ENCODE data around the gene ATP6V1B1. TPM values are rescaled to one million over a fixed set of nuclear protein-coding genes. Genes with fewer than 3 reads are reported as not detected.

The ATP6V1B1 gene
- total RNA-seq, 2 donors from 2014 or later = not detected

DNA sequence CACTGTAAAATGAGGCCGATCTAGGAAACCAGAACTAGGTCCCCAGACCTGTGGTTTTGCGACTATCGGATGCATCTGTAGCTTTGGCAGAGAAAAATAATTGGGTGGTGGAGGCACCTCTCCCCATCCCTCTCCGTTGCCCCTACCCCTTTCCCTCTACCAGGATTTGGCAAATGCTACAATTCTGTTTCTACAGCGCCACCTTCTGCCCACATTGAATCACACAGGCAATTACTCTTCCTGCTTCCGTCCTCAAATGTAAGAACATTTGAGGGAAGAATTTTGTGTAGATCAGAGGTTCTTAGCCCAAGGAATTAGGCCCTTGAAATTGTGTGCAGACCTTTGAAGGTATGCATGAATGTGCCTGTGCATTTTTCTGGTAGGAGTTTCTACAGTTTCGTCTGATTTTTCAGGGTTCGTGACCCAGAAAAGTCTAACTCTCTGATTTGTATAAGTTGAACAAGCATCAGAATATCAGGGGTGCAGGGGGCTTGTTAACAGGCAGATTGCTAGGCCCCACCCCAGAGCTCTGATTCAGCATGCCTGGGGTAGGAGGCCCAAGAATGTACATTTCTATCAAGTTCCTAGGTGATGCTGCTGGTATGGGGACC is 11.2 kb downstream of the ATP6V1B1 start:
- intact Hi-C loops (cut with DNase I) = loop anchor here (2.0 kb wide), 1 partner anchor 76 kb away; no protein-coding TSS in a partner anchor
- Histone ChIP-seq H3K4me1 (no peaks in the 10 kb centered on the region), H3K9me3 (no peaks in the 10 kb centered on the region), H3K36me3 (no peaks in the 10 kb centered on the region), H3K4me3 (no peak overlapping the region), H3K27me3 (no peaks in the 10 kb centered on the region), H3K27ac (no peak overlapping the region), H3K9ac (ENCODE audit: low read depth in 2 of 2, low read length in 2 of 2) (no peak overlapping the region)
- DNase-seq = peak; percentile 54
- TF ChIP-seq, protein P1, sequence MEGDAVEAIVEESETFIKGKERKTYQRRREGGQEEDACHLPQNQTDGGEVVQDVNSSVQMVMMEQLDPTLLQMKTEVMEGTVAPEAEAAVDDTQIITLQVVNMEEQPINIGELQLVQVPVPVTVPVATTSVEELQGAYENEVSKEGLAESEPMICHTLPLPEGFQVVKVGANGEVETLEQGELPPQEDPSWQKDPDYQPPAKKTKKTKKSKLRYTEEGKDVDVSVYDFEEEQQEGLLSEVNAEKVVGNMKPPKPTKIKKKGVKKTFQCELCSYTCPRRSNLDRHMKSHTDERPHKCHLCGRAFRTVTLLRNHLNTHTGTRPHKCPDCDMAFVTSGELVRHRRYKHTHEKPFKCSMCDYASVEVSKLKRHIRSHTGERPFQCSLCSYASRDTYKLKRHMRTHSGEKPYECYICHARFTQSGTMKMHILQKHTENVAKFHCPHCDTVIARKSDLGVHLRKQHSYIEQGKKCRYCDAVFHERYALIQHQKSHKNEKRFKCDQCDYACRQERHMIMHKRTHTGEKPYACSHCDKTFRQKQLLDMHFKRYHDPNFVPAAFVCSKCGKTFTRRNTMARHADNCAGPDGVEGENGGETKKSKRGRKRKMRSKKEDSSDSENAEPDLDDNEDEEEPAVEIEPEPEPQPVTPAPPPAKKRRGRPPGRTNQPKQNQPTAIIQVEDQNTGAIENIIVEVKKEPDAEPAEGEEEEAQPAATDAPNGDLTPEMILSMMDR (IDR thresholded peaks at IDR 0.05) = peak; percentile 64

DNA sequence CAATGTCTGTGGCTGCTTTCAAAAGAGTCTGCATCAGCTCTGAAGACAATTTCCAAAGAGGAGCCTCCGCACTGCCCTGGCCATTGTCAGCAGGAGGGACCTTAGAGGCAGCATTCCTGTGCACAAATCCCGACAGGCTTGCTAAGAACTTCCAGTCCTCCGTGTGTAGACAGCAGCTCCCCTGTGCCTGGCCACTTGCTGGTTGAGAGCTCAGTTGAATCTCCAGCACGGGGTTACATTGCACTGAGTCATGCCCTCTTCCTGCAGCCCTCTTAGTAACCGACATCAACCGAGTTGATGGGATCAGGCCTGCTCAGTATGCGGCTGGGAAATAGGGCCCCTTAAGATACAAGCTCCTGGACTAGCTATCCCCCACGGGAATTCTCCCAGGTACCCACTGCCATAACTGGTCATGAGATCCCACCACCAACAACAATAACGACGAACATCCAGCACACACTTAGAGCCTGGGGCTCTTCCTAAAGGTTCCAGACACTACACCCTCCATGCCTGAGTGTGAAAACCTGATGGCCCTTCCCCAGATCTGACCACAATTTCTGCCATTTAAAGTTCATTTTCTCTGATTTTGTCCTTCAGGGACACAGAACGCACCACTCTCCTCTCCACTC is 12.0 kb downstream of the ATP6V1B1 start:
- TF ChIP-seq, protein P1 (IDR thresholded peaks at IDR 0.05) = no peak
- no peaks in the 10 kb centered on the region for H3K4me1 ChIP-seq
- H3K36me3 ChIP-seq = no peaks in the 10 kb centered on the region
- H3K27ac ChIP-seq = no peak overlapping the region
- peak; percentile 12 for DNase-seq
- H3K27me3 ChIP-seq = no peaks in the 10 kb centered on the region
- no peaks in the 10 kb centered on the region for H3K9me3 ChIP-seq
- no peak overlapping the region for H3K4me3 ChIP-seq
- intact Hi-C loops (cut with DNase I) = loop anchor here (2.0 kb wide), 2 partner anchors 77 to 85 kb away; no protein-coding TSS in a partner anchor
- no peak overlapping the region for H3K9ac ChIP-seq (ENCODE audit: low read depth in 2 of 2, low read length in 2 of 2)

DNA sequence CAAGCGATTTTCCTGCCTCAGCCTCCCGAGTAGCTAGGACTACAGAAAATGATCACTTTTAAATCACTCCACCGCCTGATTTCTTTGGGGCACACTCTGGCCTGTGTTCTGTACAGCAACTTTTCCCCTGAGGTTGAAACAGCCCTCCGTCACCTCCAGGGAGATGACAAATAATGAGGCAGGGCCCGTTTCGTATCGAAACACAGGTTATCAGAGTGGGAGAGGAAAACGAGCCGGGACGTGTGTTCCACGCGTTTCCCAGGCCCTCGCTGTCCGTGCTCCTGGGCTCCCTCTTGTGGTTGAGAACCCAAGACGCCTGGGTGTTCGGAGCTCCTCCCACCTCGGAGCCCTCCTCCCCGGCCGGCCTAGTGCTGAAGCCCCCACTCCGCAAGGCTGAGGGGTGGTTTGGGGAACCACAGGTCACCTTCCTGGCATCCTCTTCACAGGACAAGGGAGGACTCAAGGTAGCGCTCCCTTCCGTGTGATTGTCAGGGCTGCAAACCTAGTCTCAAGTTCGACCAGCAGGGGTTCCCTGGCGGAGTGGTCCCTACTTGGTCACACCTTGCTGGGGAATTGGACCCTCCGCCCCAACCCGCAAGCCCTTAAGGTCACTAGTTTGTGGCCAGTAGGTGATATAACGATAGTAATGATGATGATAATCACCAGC is 12.8 kb downstream of the ATP6V1B1 start:
- TF ChIP-seq, protein P1 (IDR thresholded peaks at IDR 0.05) = peak; percentile 69
- Histone ChIP-seq H3K27me3 (no peaks in the 10 kb centered on the region), H3K9me3 (no peaks in the 10 kb centered on the region), H3K27ac (no peak overlapping the region), H3K36me3 (no peaks in the 10 kb centered on the region), H3K9ac (ENCODE audit: low read depth in 2 of 2, low read length in 2 of 2) (peak overlapping the region in 1 of 2 donors; percentile 44), H3K4me3 (no peak overlapping the region), H3K4me1 (no peaks in the 10 kb centered on the region)
- intact Hi-C loops (cut with DNase I) = loop anchor here (2.0 kb wide), 1 partner anchor 86 kb away; no protein-coding TSS in a partner anchor
- peak; percentile 85 for DNase-seq

DNA sequence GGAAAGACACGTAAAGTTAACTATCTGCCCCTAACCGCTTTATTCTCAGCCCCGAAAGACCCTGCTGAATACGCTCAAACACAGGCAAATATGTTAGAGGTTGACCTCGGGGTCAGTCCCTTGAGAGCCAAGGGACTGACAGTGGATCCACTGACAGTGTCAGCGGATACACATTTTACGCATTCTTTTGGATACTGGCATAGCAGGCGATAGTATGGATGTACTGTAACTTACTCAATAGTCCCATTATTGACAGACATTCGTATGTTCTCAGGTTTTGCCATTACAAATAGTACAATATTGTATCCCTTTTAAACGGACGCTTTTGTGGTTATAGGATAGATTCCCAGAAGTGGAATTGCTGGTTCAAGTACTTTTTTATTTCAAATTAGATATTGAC is 13.4 kb downstream of the ATP6V1B1 start:
- no peak for DNase-seq

DNA sequence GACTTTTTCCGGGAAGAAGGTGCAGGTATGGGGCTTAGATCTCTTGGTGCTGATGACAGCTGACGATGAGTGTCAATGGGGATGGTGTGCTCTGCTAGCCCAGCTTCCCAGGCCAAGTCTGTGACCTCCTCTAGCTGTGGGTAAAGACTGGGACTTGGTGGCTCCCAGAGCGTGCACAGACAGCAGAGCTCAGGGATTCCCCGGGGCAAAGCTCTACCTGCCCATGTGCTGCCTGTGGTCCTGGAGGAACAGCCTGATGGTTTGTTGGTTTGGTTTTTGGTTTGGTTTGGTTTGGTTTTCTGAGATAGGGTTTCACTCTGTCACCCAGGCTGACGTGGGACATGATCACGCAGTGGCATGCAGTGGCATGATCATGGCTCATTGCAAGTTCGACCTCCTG is 19.2 kb downstream of the ATP6V1B1 start:
- intact Hi-C loops (cut with DNase I) = no loop called here
- TF ChIP-seq, protein P1 (IDR thresholded peaks at IDR 0.05) = no peak
- no peaks in the 10 kb centered on the region for H3K36me3 ChIP-seq
- H3K9ac ChIP-seq (ENCODE audit: low read depth in 2 of 2, low read length in 2 of 2) = no peak overlapping the region
- no peaks in the 10 kb centered on the region for H3K4me1 ChIP-seq
- no peak overlapping the region for H3K4me3 ChIP-seq
- DNase-seq = no peak
- no peaks in the 10 kb centered on the region for H3K27me3 ChIP-seq
- no peaks in the 10 kb centered on the region for H3K9me3 ChIP-seq
- no peak overlapping the region for H3K27ac ChIP-seq

More for the DNA sequence above, 13.4 kb downstream of the ATP6V1B1 start:
- H3K9ac ChIP-seq (ENCODE audit: low read depth in 2 of 2, low read length in 2 of 2) = no peak overlapping the region
- H3K27me3 ChIP-seq = no peaks in the 10 kb centered on the region
- H3K36me3 ChIP-seq = no peaks in the 10 kb centered on the region
- no peak overlapping the region for H3K27ac ChIP-seq
- intact Hi-C loops (cut with DNase I) = loop anchor here (2.0 kb wide), 1 partner anchor 86 kb away; no protein-coding TSS in a partner anchor
- H3K4me3 ChIP-seq = no peak overlapping the region
- no peaks in the 10 kb centered on the region for H3K4me1 ChIP-seq
- TF ChIP-seq, protein P1 (IDR thresholded peaks at IDR 0.05) = no peak
- H3K9me3 ChIP-seq = no peaks in the 10 kb centered on the region
